HepG2 (cell line): ENCODE measurements around the gene CD302. TPM values are rescaled to one million over a fixed set of nuclear protein-coding genes. Genes with fewer than 3 reads are reported as not detected.
A peak's percentile ranks its signal among the peaks of the same experiment; 100 is the strongest.

Experiments used
- ATAC-seq: fragments of 200-7000 bp; cut with Tn5 transposase; 3 replicates; pipeline ENCODE4 v1.9.1; 2020; ENCODE audit warnings: mild to moderate bottlenecking, moderate library complexity
- BruUV-seq: library from RNA; stranded (reverse); fragments of 400-500 nt; replicated peaks from 2 replicates; lab custom pipeline; 2021; lab: Mats Ljungman, UMichigan
- CTCF ChIA-PET: fragments of 300-600 bp; formaldehyde crosslinking; extraction: SDS; loops from one replicate; lab custom pipeline; 2021; ENCODE audit warnings: low total read pairs, inconsistent platforms, low intra/inter-chr PET ratio; lab: Yijun Ruan, JAX
- POLR2A ChIA-PET: fragments of 350-600 bp; sonication (Branson Sonifier 250); formaldehyde crosslinking; loops from one replicate; lab custom pipeline; 2020; ENCODE audit warnings: antibody characterized with exemption, inconsistent platforms; lab: Yijun Ruan, JAX
- DNase-seq: peaks from one replicate; pipeline ENCODE4 v3.0.0-alpha.2; 2015; ENCODE audit warnings: low spot score
- FAIRE-seq: peaks from 3 replicates; lab custom pipeline; 2011; peaks lifted over from hg19 to GRCh38; lab: Jason Lieb, UNC
- H2AFZ ChIP-seq: one replicate; pipeline ENCODE4 v1.6.1; 2011; ENCODE audit warnings: low read length, inconsistent platforms
- H3K27ac ChIP-seq: fragments of 300-600 bp; 3 replicates; pipeline ENCODE4 v1.8.0; 2011; ENCODE audit warnings: mixed run types, mild to moderate bottlenecking, mixed read lengths, low read length, inconsistent platforms; ENCODE audit not compliant: insufficient read depth; ENCODE audit errors: extremely low read length
- H3K27me3 ChIP-seq, 2 experiments: fragments of 200-600 bp in 1 of 2; 2 replicates in 1 of 2; 3 replicates in 1 of 2; pipeline versions ENCODE4 v1.6.0 to v1.8.0; 2011; ENCODE audit warnings: low read length in 2 of 2, mild to moderate bottlenecking in 2 of 2, moderate library complexity in 2 of 2, inconsistent platforms in 1 of 2; ENCODE audit not compliant: insufficient read depth in 2 of 2, control insufficient read depth in 1 of 2
- H3K36me3 ChIP-seq, 2 experiments: fragments of 200-600 bp in 1 of 2; replicated peaks in 1 of 2; 2 replicates in 1 of 2; 3 replicates in 1 of 2; pipeline versions ENCODE4 v1.5.1 to v1.8.0; 2011; ENCODE audit warnings: low read length in 2 of 2, inconsistent platforms in 1 of 2; ENCODE audit not compliant: insufficient read depth in 2 of 2, control insufficient read depth in 1 of 2
- H3K4me1 ChIP-seq: 2 replicates; pipeline ENCODE4 v1.5.1; 2012; ENCODE audit warnings: low read length, inconsistent platforms; ENCODE audit not compliant: insufficient read depth
- H3K4me2 ChIP-seq: 2 replicates; pipeline ENCODE4 v1.6.0; 2011; ENCODE audit warnings: low read depth, low read length, inconsistent platforms
- H3K4me3 ChIP-seq, 3 experiments: fragments of 200-600 bp in 1 of 3; sonication (generic), shearing (Covaris generic) in 1 of 3; replicated peaks in 1 of 3; 2 replicates each; pipeline ENCODE4 v1.5.1; 2011 to 2016; ENCODE audit warnings: low read length in 3 of 3, inconsistent platforms in 2 of 3, low read depth in 2 of 3, mild to moderate bottlenecking in 2 of 3, control low read depth in 1 of 3, mixed read lengths in 1 of 3; ENCODE audit not compliant: insufficient read depth in 1 of 3
- H3K79me2 ChIP-seq: one replicate; pipeline ENCODE4 v1.6.1; 2011; ENCODE audit warnings: low read length, inconsistent platforms; ENCODE audit not compliant: insufficient read depth
- H3K9ac ChIP-seq: 2 replicates; pipeline ENCODE4 v1.6.0; 2011; ENCODE audit warnings: mild to moderate bottlenecking, low read depth, low read length, inconsistent platforms; ENCODE audit not compliant: insufficient read depth
- H3K9me3 ChIP-seq: 2 replicates; pipeline ENCODE4 v1.5.1; 2012; ENCODE audit warnings: mild to moderate bottlenecking, low read length
- H4K20me1 ChIP-seq: 2 replicates; pipeline ENCODE4 v1.6.0; 2011; ENCODE audit warnings: inconsistent platforms, mild to moderate bottlenecking, low read length, moderate library complexity; ENCODE audit not compliant: insufficient read depth
- DNMT1 ChIP-seq: sonication (generic); formaldehyde crosslinking; IDR thresholded peaks from 2 replicates; pipeline ENCODE4 v1.5.1; 2020; ENCODE audit warnings: mild to moderate bottlenecking, missing genetic modification reagents
- MAFK ChIP-seq, 2 experiments: IDR thresholded peaks in 1 of 2; conservative IDR thresholded peaks in 1 of 2; 2 replicates each; pipeline ENCODE4 v1.6.1; 2011; ENCODE audit warnings: improper control_type of control experiment in 2 of 2, low read length in 2 of 2
- MLX ChIP-seq: IDR thresholded peaks from 2 replicates; pipeline ENCODE4 v1.6.1; 2016
- NR2F2 ChIP-seq: IDR thresholded peaks from 2 replicates; pipeline ENCODE4 v1.6.1; 2012; ENCODE audit warnings: low read depth, inconsistent platforms, borderline replicate concordance
- RBM22 ChIP-seq: fragments of 200-400 bp; formaldehyde crosslinking; optimal IDR thresholded peaks from 2 replicates; pipeline ENCODE3; 2017; ENCODE audit warnings: mild to moderate bottlenecking, low read length, moderate library complexity
- RERE ChIP-seq: IDR thresholded peaks from 2 replicates; pipeline ENCODE4 v1.6.1; 2016; ENCODE audit warnings: low read depth, missing genetic modification reagents, missing compliant biosample characterization
- SOX13 ChIP-seq, 3 experiments: fragments of 450-650 bp in 1 of 3; sonication (generic) in 1 of 3; formaldehyde crosslinking in 1 of 3; IDR thresholded peaks in 2 of 3; conservative IDR thresholded peaks in 1 of 3; 2 replicates each; pipeline versions ENCODE4 v1.5.0 to v1.6.1; 2016 to 2020; ENCODE audit warnings: antibody characterized with exemption in 1 of 3, mild to moderate bottlenecking in 1 of 3, missing compliant biosample characterization in 1 of 3, missing genetic modification reagents in 1 of 3, moderate library complexity in 1 of 3
- TSC22D2 ChIP-seq: sonication (generic); formaldehyde crosslinking; IDR thresholded peaks from 2 replicates; pipeline ENCODE4 v1.5.1; 2020; ENCODE audit warnings: missing genetic modification reagents, mild to moderate bottlenecking, borderline replicate concordance
- WGBS: methylation state at CpG from one replicate; pipeline ENCODE4 v1.1.6; 2017; ENCODE audit warnings: low lambda C conversion rate; 5-methylcytosine and 5-hydroxymethylcytosine counted together
- in situ Hi-C: cut with HindIII; loops from 2 replicates; pipeline ENCODE4 v1.10.0; 2017; ENCODE audit warnings: low pct_unique_long_range_greater_than_20kb; ENCODE audit not compliant: extremely low pct_ligation_motif_present
- intact Hi-C: fragments of 100-400 bp; cut with micrococcal nuclease; formaldehyde crosslinking; loops from one replicate; pipeline ENCODE4 v1.10.0; 2022; ENCODE audit not compliant: unreplicated experiment
- polyA plus RNA-seq, 8 experiments: library from polyadenylated mRNA; depleted of rRNA in 3 of 8; stranded (reverse) in 7 of 8; unstranded in 1 of 8; fragments of >200 nt; fragmentation: Illumina TruSeq in 4 of 8; extraction: Trizol in 4 of 8; gene quantifications; 2 replicates each; pipeline versions ENCODE4 v1.2.1 to v1.2.3, GENCODE V29; 2011 to 2016; ENCODE audit warnings: low read depth in 4 of 8, missing spikeins in 1 of 8, mixed read lengths in 1 of 8; ENCODE audit not compliant: insufficient read depth in 1 of 8
- total RNA-seq, 5 experiments: library from RNA; depleted of rRNA; stranded (reverse); fragments of >200 nt; fragmentation: Illumina TruSeq; extraction: Trizol; gene quantifications; 2 replicates each; pipeline ENCODE4 v1.2.3, GENCODE V29; 2016; ENCODE audit warnings: low read depth in 1 of 5

The CD302 gene
- total and polyA plus RNA-seq, 2 of the 13 experiments (the other 11 are each of a cell fraction or from before 2014, with no cell fraction given): 8.0 to 15.6 TPM

GRCh38 chr2:159846564-159846963 is 48.6 kb upstream of the CD302 start:
- H3K9me3 ChIP-seq: no peaks in the 10 kb centered on the region
- H3K4me2 ChIP-seq: no peak overlapping the region
- TF ChIP-seq RERE (CRISPR knock-in tag): no peak
- no peak for TF ChIP-seq SOX13 (IDR thresholded peaks at IDR 0.05)
- no peak for TF ChIP-seq SOX13 (CRISPR knock-in tag; conservative IDR thresholded peaks at IDR 0.05 in 1 of 2, IDR thresholded peaks at IDR 0.05 in 1 of 2)
- TF ChIP-seq MAFK (conservative IDR thresholded peaks at IDR 0.05 in 1 of 2, IDR thresholded peaks at IDR 0.05 in 1 of 2; ENCODE audit: low read length in 2 of 2): peak; percentile 53 to 67; a peak in 3 of 4 replicates
- TF ChIP-seq MLX: no peak
- TF ChIP-seq TSC22D2: no peak
- TF ChIP-seq NR2F2: no peak
- TF ChIP-seq RBM22: no peak
- TF ChIP-seq DNMT1: no peak
- FAIRE-seq (no peak), ATAC-seq (no peak), DNase-seq (no peak)
- CTCF ChIA-PET: no interaction called here
- no peak overlapping the region for H3K27ac ChIP-seq
- in situ Hi-C loops: no loop called here
- H3K27me3 ChIP-seq: no peaks in the 10 kb centered on the region
- no peak overlapping the region for H3K4me3 ChIP-seq
- no peaks in the 10 kb centered on the region for H3K79me2 ChIP-seq
- no TSS peak for BruUV-seq
- no peak overlapping the region for H2AFZ ChIP-seq
- intact Hi-C loops: no loop called here
- no peaks in the 10 kb centered on the region for H4K20me1 ChIP-seq
- no peaks in the 10 kb centered on the region for H3K36me3 ChIP-seq
- POLR2A ChIA-PET: no interaction called here
- WGBS: 2% methylated on average over 2 of the region's 2 CpGs
- no peak overlapping the region for H3K9ac ChIP-seq
- no peaks in the 10 kb centered on the region for H3K4me1 ChIP-seq
